SU-DHL-6 (cell line): ENCODE results near the gene CRYGA.

Experiments
- EZH2phosphoT487 ChIP-seq: fragments of 200-600 bp; sonication (generic), shearing (Covaris generic); conservative IDR thresholded peaks from 2 replicates; pipeline ENCODE4 v1.6.1; 2018; ENCODE audit warnings: mild to moderate bottlenecking, antibody characterized with exemption, low read length, moderate library complexity, mixed read lengths
- TF ChIP-seq, protein P1 (sequence below): fragments of 200-600 bp; sonication (generic); IDR thresholded peaks from one replicate; pipeline ENCODE4 v1.5.1; 2017; ENCODE audit warnings: antibody characterized with exemption, mild to moderate bottlenecking, low read length, moderate library complexity; ENCODE audit not compliant: insufficient read depth, poor library complexity, severe bottlenecking

- TF ChIP-seq, protein P1, sequence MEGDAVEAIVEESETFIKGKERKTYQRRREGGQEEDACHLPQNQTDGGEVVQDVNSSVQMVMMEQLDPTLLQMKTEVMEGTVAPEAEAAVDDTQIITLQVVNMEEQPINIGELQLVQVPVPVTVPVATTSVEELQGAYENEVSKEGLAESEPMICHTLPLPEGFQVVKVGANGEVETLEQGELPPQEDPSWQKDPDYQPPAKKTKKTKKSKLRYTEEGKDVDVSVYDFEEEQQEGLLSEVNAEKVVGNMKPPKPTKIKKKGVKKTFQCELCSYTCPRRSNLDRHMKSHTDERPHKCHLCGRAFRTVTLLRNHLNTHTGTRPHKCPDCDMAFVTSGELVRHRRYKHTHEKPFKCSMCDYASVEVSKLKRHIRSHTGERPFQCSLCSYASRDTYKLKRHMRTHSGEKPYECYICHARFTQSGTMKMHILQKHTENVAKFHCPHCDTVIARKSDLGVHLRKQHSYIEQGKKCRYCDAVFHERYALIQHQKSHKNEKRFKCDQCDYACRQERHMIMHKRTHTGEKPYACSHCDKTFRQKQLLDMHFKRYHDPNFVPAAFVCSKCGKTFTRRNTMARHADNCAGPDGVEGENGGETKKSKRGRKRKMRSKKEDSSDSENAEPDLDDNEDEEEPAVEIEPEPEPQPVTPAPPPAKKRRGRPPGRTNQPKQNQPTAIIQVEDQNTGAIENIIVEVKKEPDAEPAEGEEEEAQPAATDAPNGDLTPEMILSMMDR, result no peak
- no peak for TF ChIP-seq EZH2phosphoT487
Measured at GRCh38 chr2:208210688-208211451, 47.5 kb upstream of the CRYGA start.
